HL-60/S4 treated with phorbol 12-myristate 13-acetate at 8.2 ng/mL for 4 days and 3 days (cell line): ENCODE measurements around the gene SMARCC2.
"Not testable (repeated sequence)": the region's sequence is repeated elsewhere in the genome, so short reads cannot be mapped to it uniquely, and the experiment has no call there.

ENCODE experiments used
- in situ Hi-C: fragments of 300-500 bp; cut with MboI; formaldehyde crosslinking; loops from 2 replicates; pipeline ENCODE4 v1.15.0; 2022; ENCODE audit warnings: low sequenced_read_pairs

Gene SMARCC2

DNA sequence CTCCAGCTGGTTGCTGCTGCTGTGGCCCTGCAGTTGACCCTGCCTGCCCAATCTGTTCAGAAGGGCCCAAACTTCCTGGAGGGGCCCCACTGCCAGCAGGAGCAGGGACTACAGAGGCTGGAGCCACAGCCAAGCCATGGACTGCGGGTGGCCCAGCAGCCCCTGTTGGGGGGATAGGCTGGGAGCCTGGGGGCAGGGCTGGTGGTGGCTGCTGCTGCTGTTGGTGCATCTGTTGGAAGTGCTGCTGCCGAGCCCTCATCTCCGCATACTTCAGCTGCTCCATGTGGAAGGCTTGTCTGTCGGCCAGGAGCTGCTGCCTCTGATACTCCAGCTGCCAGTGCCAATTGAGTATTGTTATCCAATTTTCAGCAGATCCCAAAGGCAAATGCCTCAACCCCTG is 23.9 kb downstream of the SMARCC2 start:
- in situ Hi-C loops: no loop called here

DNA sequence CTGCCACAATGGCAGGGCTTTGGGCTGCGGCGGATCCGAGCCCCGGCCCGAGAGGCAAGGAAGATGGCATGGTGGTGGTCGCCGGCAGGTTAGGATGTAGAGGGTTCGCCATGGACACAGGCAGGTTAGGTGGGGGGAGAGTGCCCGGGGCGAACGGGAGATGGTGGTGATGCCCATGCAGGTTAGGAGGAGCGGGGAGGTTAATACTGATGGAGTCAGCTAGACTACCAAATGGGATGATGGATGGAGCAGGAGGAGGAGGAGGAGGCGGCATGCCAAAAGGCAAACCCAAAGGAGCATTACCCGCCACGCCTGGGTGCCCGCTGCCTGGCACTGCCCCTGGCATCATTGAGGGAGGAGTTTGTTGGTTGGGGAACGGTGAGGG is 24.9 kb downstream of the SMARCC2 start:
- in situ Hi-C loops: no loop called here

- in situ Hi-C loops: no loop called here
These were observed 25.5 kb downstream of the SMARCC2 start for GRCh38 chr12:56163533-56164344.

DNA sequence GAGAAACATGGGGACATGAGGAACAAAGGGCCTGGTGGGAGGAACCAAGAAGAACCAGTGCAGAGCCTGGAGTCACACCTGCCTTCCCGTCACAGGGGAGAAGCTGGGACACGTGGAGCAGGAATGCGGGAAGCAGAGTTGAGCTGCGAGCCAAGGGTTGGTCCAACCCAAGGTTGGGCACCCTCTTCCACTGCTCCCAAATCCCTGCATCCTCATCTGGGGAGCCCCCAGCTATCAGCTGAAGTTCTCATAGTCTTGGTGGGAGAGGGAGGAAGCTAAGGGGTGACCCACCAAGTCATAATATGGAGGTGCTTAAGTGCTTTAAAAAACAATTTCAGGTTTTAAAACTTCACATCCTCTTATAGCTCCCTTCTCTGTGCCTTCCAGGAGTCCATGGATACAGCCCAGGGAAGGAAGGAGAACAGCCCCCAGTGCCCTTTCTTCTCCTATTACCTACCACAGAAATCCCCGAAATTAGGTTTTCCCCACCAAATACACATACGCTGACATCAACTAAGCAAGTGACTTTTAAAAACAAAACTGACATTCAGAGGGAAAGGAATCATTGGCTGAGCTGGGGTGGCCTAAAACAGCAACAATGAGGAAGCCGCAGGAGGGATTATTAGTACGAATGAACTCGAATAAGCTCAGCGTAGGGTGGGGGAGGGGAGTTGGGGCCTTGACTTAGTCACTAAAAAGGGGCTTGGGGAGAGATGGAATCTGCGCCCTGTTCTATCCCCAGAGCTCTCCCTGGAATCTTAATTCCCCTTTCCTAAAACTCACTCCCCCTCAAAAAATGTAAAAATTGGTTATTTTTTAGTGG is 26.6 kb downstream of the SMARCC2 start:
- in situ Hi-C loops: no loop called here

DNA sequence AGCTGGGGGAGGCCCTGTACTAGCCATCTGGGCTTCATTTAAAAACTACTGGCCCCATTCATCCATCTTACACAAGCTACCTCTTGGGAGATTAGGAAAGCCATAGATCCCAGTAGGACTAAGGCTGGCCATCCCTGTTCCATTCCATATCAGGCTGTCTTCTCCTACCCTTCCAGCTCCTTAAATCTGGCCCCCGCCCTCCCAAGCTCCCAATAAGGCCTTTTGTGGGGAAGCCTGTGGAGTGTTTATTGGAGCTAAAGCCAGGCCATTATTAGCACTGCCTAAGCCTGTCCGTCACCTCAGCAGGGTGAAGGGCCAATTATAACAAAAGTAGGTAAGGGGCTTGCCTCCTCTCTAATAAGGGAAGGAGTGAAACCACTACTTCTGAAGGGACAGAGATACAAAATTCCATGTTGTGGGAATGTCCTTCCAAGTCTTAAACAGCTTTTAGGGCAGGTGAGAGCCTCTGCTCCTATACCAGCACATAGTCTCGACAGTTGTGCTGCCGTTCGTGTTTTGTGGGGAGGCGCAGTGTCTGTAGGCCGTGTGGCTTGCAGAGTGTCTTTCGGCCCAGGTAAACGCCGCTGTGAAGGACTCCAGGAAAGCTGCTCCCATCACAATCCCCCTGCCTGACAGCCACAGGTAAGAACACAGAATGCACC is 27.5 kb downstream of the SMARCC2 start:
- in situ Hi-C loops: no loop called here

GRCh38 chr12:56160894-56161689 is 28.2 kb downstream of the SMARCC2 start:
- in situ Hi-C loops: no loop called here

DNA sequence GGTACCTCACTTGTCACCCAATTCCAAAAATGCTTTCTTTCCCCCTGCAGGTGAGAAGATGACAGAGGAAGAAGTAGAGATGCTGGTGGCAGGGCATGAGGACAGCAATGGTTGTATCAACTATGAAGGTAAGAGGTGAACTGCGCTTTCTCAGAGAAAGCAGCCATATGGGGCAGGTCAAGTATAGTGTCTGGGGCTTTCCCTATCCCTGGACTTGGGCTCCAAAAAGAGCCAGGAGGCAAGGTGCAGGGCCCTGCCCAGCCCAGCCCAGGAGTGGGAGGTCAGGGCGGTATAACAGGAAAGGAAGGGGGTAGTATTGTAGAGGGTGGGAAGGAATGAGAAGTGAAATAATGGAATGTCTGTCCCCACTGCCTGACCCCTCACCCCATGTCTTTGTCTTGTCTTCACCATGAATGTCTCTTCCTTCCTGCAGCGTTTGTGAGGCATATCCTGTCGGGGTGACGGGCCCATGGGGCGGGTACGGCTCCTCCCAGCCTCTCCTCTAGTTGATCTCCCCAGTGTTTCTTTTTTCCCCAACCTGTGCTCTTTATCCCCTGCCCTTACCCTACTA is 29.0 kb downstream of the SMARCC2 start:
- in situ Hi-C loops: no loop called here

- in situ Hi-C loops: no loop called here
These were observed 29.6 kb downstream of the SMARCC2 start for GRCh38 chr12:56159482-56160192.

- in situ Hi-C loops: no loop called here
These were observed 30.3 kb downstream of the SMARCC2 start for GRCh38 chr12:56158926-56159461.

DNA sequence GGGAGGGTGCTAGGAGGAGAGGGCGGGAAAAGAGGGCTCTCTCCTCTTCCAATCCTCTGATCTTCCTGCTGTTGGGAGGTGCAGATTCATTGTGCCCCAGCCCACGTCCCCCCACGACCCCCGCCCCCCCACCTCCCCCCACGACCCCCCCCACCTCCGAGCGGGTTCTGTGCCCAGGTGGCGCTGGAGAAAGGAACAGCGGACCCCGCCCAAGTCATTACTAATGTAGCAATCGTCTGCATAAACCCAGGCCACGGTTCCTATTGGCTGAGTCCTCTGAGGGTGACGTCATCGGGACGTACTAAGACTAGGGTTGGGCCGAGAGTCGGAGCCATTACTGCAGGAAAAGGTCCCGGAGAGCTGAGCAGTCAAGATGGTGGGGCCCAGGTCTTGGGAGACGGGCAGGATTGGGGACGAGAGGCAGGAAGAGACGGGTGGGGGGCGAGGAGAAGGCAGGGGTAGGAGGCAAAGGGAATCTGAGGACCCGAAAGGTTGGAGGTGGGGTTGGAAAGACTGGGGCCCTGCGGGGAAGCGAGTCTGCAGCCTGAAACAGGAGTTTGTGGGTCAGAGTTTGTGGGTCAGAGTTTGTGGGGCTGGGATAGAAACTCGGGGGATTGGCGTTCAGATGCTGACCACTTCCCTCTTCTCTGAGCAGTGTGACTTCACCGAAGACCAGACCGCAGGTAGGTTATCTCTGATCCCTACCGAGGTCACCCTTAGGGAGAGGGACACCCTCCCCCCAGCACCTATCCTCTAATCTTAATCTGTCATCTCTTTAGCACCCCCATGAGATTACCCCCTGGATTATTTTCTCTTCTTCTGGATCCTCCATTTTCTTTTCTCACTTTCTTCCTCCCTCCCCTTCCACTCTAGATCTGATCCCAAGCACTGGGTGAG is 31.0 kb downstream of the SMARCC2 start, which contains the start of gene MYL6:
Gene MYL6 (plus strand): TSS at position 331 of the 897 bp plus-strand sequence. CDS start 43 bp downstream, at position 374.
- in situ Hi-C loops: no loop called here

GRCh38 chr12:56157201-56158028 is 31.9 kb downstream of the SMARCC2 start:
- in situ Hi-C loops: no loop called here

DNA sequence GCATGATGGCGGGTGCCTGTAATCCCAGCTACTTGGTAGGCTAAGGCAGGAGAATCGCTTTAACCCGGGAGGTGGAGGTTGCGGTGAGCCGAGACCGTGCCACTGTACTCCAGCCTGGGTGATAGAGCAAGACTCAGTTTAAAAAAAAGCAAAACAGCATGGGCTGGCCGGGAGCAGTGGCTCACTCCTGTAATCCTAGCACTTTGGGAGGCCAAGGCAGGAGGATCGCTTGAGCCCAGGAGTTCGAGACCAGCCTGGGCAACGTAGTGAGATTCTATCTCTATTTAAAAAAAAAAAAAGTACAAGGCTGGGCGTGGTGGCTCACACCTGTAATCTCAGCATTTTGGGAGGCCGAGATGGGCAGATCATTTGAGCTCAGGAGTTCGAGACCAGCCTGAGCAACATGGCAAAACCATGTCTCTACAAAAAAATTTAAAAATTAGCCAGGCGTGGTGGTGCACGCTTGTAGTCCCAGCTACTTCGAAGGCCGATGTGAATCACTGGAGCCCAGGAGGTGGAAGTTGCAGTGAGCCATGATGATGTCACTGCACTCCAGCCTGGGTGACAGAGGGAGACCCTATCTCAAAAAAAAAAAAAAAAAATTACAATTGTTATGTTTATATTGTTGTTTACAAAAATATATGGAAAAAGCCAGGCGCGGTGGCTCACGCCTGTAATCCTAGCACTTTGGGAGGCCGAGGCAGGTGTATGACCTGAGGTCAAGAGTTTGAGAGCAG is 32.7 kb downstream of the SMARCC2 start:
- in situ Hi-C loops: not testable (repeated sequence)

DNA sequence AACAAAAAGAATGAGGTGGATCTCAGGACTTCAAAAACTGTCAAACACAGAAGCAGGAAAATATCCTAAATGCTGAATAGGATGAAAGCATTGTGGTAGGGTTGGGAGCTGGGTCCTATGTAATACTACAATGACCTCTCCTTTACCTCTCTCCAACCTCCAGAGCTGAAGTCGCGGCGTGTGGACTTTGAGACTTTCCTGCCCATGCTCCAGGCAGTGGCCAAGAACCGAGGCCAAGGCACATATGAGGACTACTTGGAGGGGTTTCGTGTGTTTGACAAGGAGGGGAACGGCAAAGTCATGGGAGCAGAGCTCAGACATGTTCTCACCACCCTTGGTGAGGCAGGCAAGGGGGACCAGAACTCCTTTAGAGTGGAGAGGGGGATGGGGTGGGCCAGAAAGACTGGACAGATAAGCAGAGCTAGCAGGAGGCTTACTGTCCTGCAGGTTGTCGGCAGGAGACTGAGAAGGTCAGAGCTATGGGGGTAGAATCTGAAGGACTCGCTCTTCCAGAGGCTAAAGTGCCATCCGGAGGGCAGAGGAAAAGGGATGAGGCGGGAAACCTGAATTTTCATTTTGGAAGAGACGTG is 33.9 kb downstream of the SMARCC2 start:
- in situ Hi-C loops: no loop called here

GRCh38 chr12:56154818-56155217 is 34.5 kb downstream of the SMARCC2 start:
- in situ Hi-C loops: no loop called here

- in situ Hi-C loops: no loop called here
These were observed 35.0 kb downstream of the SMARCC2 start for GRCh38 chr12:56154246-56154771.

- in situ Hi-C loops: no loop called here
These were observed 35.6 kb downstream of the SMARCC2 start for GRCh38 chr12:56153678-56154065.
